Measurements from ENCODE around the gene ENG.

ENG gene

DNA sequence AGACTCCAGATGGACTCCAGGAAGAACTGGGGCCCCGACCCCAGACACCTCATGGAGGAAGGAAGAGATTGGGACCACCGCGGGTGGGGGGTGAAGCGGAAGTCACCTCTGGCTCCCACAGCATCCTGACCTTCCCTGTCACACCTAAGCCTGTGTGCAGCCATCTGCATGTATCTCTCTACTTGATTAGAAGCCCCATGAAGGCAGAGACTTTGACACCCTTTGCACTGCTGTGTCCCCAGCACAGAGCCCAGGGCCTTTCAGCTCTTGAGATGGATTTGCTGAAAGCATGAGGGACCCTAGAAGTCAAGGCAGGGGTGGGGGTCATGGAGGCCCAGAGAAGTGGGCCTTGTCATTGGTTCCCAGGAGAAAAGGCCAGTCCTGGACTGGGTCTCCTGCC, 2.8 kb upstream of the ENG start:
- TF ChIP-seq, protein P1, sequence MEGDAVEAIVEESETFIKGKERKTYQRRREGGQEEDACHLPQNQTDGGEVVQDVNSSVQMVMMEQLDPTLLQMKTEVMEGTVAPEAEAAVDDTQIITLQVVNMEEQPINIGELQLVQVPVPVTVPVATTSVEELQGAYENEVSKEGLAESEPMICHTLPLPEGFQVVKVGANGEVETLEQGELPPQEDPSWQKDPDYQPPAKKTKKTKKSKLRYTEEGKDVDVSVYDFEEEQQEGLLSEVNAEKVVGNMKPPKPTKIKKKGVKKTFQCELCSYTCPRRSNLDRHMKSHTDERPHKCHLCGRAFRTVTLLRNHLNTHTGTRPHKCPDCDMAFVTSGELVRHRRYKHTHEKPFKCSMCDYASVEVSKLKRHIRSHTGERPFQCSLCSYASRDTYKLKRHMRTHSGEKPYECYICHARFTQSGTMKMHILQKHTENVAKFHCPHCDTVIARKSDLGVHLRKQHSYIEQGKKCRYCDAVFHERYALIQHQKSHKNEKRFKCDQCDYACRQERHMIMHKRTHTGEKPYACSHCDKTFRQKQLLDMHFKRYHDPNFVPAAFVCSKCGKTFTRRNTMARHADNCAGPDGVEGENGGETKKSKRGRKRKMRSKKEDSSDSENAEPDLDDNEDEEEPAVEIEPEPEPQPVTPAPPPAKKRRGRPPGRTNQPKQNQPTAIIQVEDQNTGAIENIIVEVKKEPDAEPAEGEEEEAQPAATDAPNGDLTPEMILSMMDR (IDR thresholded peaks at IDR 0.05; ENCODE audit: low read depth, low read length), result no peak
- no peak overlapping the region for H3K4me3 ChIP-seq (ENCODE audit: low read depth, low read length)
- in situ Hi-C loops (cut with HindIII; ENCODE audit: low sequenced_read_pairs), result no loop called here
- DNase-seq (ENCODE audit: low read depth, low spot score), result no peak

DNA sequence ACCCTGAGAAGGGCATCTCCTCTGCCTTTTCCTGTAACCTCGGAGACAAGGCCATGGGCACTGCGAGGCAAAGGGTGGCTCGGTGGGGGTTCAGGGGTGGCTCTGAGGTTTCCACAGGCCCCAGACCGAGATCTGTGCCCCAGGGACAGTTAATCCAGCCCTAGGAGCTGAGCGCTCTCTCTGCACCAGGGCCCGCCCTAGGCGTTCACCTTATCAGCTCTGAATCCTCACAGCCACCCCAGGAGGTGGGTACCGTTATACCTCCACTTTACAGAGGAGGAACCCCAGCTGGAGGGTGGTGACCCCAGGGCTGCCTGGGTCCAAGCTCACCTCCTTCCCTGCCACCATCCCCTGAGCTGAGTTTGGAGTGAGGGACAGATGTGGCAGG, 2.3 kb upstream of the ENG start:
- in situ Hi-C loops (cut with HindIII; ENCODE audit: low sequenced_read_pairs), result no loop called here
- no peak overlapping the region for H3K4me3 ChIP-seq (ENCODE audit: low read depth, low read length)
- DNase-seq (ENCODE audit: low read depth, low spot score), result no peak
- TF ChIP-seq, protein P1 (IDR thresholded peaks at IDR 0.05; ENCODE audit: low read depth, low read length), result no peak

DNA sequence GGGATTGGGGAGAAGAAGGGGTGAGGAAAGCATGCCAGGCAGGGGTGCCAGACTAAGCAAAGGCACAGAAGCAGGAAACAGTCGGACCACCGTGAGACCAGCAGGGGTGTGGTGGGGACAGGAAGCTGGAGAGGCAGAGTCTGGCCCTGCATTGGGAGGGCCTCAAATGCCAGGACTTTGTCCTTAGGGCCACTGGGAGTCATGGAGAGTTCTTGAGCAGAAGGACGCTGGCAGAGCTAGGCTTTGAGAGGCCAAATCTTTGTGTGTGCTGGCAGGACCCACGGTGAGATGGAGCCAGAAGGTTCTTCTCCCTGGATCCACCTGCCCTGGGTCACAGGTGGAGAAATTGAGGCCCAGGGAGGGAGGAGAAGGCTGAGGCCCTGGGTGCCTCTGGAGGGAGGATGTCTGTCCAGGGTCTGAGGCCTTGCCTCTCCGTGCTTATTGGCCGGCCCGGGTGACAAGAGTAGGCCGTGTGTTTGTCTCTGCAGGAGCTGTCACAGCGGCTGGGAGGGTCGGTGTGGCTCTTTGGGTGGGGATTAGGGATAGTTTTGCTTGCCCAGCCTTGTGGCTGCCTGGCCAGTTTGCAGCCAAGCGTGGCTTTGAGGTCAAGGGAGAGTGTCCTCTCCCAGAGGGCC, 1.8 kb upstream of the ENG start:
- H3K4me3 ChIP-seq (ENCODE audit: low read depth, low read length), result no peak overlapping the region
- in situ Hi-C loops (cut with HindIII; ENCODE audit: low sequenced_read_pairs), result no loop called here
- TF ChIP-seq, protein P1 (IDR thresholded peaks at IDR 0.05; ENCODE audit: low read depth, low read length), result no peak
- DNase-seq (ENCODE audit: low read depth, low spot score), result no peak

DNA sequence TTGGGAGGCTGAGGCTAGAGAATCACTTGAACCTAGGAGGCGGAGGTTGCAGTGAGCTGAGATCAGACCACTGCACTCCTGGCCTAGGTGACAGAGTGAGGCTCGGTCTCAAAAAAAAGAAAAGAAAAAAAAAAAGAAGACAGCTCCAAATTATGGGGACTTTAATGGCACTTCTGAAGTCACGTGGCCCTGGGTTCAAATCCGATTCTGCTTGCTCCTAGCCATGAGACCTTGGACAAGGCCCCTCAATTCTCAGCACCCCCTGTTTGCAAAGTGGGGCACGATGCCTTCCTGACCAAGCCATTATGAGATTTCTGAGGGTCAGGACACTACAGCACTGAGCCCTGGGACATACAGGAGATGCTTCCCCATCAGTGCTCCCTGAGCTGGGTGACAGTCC, 1.1 kb upstream of the ENG start:
- in situ Hi-C loops (cut with HindIII; ENCODE audit: low sequenced_read_pairs), result no loop called here
- no peak for DNase-seq (ENCODE audit: low read depth, low spot score)
- TF ChIP-seq, protein P1 (IDR thresholded peaks at IDR 0.05; ENCODE audit: low read depth, low read length), result no peak
- no peak overlapping the region for H3K4me3 ChIP-seq (ENCODE audit: low read depth, low read length)

DNA sequence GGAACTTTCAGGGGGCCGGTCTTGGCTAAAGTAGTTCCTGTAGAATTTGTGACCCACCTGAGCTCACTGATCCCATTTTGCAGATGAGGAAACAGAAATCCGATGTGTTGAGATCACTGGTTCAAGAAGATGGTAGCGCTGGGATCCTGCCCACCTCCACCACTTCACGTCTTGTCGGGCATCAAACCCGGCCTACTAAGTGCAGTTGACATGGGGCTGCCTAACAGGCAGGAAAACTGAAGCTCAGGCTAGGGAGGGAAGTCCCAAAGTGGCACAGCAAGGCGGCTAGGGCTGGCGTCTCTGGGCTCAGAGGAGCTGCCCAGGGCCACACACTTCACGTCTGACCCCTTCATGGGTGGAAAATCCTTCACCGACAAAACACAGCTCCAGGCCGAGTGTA, 502 bp upstream of the ENG start:
- TF ChIP-seq, protein P1 (IDR thresholded peaks at IDR 0.05; ENCODE audit: low read depth, low read length), result no peak
- H3K4me3 ChIP-seq (ENCODE audit: low read depth, low read length), result no peak overlapping the region

DNA sequence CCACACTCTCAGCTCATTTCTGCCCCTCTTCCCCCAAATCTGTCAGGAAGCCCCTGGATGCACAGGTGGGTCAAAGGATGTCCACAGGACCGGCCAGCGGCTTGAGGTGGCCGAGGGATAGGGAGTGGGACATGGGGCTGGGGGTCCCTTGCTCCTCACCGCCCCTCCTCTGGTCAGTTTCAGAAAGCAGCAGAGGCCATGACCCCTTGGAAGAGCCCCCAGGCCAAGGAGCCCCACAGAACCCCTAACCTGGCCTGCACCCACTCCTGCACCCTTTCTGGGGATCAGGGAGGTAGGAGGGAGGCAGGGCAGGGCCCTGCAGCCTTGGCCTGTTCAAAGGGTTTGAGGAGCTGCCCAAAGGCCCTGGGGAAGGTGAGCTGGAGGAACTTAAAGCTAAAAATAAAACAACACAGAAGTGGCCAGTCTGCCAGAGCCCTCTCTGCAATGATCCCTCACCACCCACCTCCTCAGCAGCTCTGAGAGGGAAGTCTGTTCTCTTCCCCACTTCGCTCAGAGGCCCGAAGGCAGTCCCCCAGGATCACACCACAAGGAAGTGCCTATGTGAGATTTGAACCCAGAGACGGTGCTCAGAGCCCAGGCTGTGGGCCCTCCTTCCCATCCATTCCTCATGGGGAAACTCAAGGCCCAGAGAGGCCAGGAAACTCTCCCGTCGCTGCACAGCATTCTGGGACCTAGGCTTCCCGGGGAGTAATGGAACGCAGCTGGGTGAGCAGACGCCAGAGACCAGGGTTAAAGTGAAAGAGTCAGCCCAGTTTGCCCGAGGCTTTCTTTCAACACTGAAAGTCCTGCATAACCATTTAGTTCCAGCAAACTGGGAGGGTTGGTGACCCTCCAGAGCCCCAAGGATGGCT, 910 bp downstream of the ENG start:
- TF ChIP-seq, protein P1 (IDR thresholded peaks at IDR 0.05; ENCODE audit: low read depth, low read length), result no peak
- in situ Hi-C loops (cut with HindIII; ENCODE audit: low sequenced_read_pairs), result no loop called here
- DNase-seq (ENCODE audit: low read depth, low spot score), result no peak
- peak overlapping the region; percentile 64 for H3K4me3 ChIP-seq (ENCODE audit: low read depth, low read length)

More for the DNA sequence above, 502 bp upstream of the ENG start:
- DNase-seq (ENCODE audit: low read depth, low spot score), result no peak
- in situ Hi-C loops (cut with HindIII; ENCODE audit: low sequenced_read_pairs), result no loop called here
